NOMO-1 (cell line): ENCODE measurements around the gene SLC66A2.
A peak's percentile ranks its signal among the peaks of the same experiment; 100 is the strongest.
"Not testable (repeated sequence)": the region's sequence is repeated elsewhere in the genome, so short reads cannot be mapped to it uniquely, and the experiment has no call there.

ENCODE experiments used
- DNase-seq, 2 experiments: peaks; one replicate each; lab custom pipeline; 2025; ENCODE audit not compliant: unreplicated experiment in 2 of 2; lab: John Stamatoyannopoulos, UW

Gene SLC66A2

DNA sequence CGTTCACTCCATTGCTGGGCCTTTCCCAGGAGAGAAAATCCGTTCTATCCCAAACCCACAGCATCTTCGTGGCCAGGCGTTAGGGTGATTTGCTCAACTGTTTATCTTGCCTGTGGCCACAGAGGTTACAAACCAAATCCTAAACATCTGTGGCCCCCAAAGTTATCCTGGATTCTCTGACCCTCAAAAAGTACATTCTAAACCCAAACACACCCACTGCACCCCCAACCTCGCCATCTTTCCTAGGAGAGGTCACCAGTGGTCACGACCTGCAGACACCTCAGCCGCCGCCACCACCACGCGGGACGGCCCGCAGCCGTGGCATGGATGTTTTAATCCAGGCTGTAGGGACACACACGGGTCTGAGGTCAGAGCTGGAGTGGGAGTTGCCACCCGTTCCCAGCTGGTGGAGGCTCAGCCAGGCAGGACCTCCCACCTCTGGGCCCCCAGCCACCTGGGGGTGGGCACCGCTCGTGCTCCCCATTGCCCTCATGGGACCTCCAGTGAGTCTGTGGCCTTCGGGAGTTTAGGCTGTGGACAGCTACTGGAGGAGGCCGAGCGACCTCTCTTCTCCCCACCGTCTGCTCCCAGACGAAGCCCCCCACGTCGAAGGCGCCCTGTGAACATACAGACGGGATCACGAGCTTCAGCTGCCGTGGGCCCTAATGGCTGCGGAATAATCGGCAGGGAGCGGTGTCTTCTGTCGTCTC lies 81.7 kb downstream of the SLC66A2 start:
- no peak for DNase-seq

- no peak for DNase-seq
Measured at GRCh38 chr18:79868811-79869541, 82.5 kb downstream of the SLC66A2 start.

GRCh38 chr18:79868168-79868784 lies 83.2 kb downstream of the SLC66A2 start:
- no peak for DNase-seq

DNA sequence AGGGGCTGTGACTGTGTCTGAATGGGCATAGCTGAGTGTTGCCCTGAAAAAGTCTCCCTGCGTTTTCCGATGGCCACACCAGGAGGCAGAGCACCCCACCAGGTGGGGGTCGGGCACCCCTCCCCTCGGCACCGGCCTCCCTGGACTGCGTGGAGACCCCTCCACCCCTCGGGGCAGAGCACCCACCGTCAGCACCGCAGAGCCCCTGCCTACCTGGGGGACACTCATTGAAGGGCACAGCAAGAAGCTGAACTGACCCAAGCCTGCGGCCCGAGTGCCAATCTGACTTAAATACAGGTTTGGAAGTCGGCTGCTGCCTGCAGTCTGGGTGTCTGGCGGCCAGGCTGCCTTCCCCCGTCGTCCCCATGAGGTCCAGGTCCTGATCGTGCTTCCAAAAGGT lies 83.8 kb downstream of the SLC66A2 start:
- no peak for DNase-seq

- DNase-seq = no peak
Measured at GRCh38 chr18:79866889-79867574, 84.4 kb downstream of the SLC66A2 start.

DNA sequence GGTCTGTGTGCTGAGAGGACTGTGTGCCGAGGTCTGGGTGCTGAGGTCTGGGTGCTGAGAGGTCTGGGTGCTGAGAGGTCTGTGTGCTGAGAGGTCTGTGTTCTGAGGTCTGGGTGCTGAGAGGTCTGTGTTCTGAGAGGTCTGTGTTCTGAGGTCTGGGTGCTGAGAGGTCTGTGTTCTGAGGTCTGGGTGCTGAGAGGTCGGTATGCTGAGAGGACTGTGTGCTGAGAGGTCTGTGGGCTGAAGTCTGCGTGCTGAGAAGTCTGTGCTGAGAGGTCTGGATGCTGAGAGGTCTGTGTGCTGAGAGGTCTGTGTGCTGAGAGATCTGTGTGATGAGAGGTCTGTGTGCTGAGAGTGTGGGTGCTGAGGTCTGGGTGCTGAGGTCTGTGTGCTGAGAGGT lies 85.5 kb downstream of the SLC66A2 start:
- not testable (repeated sequence) for DNase-seq

GRCh38 chr18:79864955-79865354 lies 86.5 kb downstream of the SLC66A2 start:
- not testable (repeated sequence) for DNase-seq

GRCh38 chr18:79864006-79864725 lies 87.3 kb downstream of the SLC66A2 start:
- no peak for DNase-seq

DNA sequence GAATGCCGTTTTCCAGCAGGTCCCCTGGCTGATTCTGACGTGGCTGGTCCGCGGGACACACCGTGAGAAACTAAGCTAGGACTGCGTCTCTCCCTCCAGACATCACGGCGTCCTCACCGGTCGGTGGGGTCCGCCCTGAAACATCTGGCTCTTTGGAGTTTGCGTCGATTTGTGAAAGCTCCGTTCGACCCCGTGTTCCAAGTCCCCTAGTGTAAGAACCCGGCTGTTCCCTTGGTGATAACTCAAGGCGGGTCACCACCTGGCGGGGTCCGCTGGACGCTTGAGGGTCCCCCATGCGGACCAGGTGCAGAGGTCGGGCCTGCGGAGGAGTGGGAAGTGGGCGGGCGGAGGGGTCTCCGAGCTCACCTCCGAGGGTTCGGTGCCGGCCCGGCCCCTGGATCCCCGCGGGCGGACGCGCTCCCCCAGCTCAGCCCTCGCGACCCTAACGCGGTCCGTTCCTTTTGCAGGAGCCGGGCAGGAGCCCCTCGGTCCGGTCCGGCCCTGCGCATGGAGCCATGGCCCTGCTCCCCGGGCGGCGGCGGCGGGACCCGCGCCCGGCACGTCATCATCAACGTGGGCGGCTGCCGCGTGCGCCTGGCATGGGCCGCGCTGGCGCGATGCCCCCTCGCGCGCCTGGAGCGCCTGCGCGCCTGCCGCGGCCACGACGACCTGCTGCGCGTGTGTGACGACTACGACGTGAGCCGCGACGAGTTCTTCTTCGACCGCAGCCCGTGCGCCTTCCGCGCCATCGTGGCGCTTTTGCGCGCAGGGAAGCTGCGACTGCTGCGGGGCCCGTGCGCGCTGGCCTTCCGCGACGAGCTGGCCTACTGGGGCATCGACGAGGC lies 88.1 kb downstream of the SLC66A2 start:
- DNase-seq = no peak

DNA sequence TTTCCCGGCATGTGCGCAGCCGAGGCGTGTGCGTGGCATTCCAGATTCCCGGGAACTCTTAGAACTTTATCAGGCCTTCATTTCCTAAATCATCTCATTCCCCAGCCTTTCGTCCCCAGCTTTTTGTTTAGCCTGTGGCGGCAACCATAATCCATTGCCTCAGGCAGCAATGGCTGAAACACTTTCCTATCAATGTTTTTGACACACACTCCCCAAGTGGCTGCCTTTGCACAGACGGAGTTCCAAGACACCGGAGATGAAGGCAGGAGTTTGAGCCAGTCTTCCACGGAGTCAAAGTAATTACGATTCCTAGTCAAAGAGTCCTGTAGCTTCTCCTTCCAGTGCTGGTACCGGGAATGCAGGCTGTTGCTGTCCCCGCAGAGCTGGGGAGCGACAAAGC lies 88.9 kb downstream of the SLC66A2 start:
- DNase-seq = no peak

- no peak for DNase-seq
Measured at GRCh38 chr18:79861687-79862086, 89.8 kb downstream of the SLC66A2 start.

DNA sequence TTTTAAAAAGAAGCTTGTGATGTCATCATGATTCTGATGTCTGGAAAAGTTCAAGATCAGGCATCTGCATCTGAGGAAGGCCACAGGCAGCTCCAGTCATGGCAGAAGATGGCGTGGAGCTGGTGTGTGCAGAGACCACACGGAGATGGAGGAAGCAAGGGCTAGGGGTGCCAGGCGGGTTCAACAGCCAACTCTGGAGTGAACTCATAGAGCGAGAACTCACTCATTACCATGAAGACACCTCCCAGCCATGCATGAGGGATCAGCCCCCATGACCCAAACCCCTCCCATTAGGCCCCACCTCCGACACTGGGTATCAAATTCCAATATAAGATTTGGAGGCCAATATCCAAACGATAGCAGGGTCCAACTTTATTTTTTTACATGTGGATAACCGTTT lies 92.1 kb downstream of the SLC66A2 start:
- DNase-seq = no peak

DNA sequence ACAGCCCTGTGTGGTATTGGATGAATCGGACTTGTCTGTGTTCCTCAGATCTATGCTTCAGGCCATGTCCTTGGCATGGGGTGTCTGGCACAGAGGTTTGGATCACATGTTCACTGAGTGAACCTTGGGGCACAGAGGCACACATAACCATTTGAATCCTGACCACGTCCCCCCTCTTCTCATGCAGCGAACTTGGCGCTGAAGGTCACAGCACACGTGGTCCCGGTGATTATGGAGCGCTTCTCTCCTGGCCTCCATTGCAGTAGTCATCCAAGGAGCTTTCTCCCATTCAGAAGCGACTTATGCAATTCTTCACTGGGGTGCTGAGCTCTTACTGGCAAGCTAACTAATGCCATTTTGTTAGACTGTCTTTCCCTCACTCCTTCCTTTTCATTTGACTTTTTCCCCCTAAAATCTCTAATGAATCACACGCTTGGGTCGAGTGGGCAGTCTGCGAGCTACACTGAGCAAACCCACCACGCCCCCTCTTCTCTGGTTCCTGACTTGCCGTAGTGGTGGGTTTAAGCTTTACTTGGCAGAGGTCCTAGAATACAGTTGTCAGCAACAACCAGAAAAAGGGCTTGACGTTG lies 94.3 kb downstream of the SLC66A2 start:
- no peak for DNase-seq

DNA sequence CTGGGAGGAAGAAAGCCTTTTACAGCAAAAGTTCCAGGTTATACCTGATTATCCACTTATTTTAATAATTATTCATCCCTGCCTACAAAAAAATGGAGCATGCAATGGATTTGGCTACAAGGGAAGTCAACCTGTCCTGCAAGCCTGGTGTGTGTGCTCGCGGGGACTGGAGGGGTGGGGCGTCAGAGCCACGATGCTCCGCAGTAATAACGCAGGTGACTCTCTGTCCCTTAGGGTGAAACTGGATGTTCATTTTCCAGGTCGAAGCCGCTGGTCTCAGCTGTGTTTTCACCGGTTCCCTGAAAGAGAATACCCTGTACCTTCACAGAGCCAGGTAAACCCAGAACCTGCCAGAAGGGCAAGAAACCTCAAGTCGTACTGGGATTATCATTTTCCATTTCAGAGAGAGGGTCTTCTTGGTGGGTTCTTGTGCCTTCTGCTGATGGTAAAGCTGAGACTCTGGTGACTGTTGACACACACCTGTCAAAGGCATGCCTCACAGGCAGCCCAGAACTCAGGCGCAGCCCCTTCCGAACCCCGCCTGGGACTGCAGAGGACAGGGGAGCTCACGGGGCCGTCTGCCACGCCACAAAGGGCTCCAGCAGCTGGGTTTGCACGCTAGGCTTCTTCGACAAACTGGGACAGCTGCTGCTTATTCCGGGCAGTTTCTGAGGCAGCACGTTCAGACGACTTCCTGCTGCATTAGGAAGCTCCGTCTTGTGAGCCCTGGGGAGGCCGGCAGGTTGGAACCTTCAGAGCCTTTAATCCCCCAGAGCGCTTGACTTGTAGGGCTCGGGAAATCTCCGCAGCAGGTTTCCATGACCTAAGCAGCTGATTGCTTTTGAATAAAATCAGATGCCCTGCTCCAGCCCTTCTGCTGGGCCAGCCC lies 95.1 kb downstream of the SLC66A2 start:
- DNase-seq = no peak

GRCh38 chr18:79855147-79855933 lies 96.1 kb downstream of the SLC66A2 start:
- peak in 1 of 2 experiments; percentile 3 for DNase-seq

GRCh38 chr18:79853993-79854364 lies 97.5 kb downstream of the SLC66A2 start:
- no peak for DNase-seq

DNA sequence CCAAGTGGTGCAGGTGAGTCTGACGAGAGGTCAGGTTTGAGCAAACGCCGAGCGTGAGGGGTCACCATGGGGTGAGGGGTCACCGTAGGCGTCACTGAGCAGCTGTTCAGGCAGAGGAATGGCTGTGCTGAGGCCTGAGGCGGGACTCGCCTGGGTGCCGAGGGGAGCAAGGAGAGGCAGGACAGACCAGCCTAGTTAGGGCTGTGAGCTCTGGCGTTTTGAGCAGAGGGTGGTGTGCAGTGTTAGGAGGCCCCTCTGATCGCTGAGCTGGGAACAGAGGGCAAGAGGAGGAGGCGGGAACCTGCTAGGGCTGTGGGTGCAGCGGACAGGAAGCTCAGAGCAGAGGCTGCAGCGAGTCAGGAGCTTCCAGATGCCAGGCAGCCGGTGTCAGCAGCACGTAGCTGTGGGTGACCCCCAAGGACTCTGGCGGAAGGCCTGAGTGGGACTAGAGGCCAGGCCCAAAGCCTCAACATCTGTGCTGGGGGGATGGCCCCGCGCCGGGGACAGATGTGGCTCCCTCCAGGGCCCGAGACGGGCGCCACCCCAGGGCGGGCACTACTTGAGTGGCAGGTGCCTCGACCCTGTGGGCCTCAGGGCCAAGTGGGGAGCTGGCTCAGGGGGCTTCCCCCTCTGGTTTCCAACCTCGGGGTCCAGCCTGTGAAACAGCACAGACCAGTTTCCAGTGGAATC lies 98.0 kb downstream of the SLC66A2 start:
- DNase-seq = no peak
